GM19467 (cell line): Measurements from ENCODE around the gene DNER.

Experiments
- ATAC-seq: cut with Tn5 transposase; IDR thresholded peaks from one replicate; pipeline ENCODE4 v1.9.1; 2021; ENCODE audit warnings: mild to moderate bottlenecking, moderate library complexity; ENCODE audit not compliant: unreplicated experiment

The DNER gene

GRCh38 chr2:229446350-229446749, 268.0 kb downstream of the DNER start:
- ATAC-seq, result no peak

GRCh38 chr2:229445501-229446211, 268.7 kb downstream of the DNER start:
- ATAC-seq, result no peak

GRCh38 chr2:229445019-229445418, 269.3 kb downstream of the DNER start:
- no peak for ATAC-seq

DNA sequence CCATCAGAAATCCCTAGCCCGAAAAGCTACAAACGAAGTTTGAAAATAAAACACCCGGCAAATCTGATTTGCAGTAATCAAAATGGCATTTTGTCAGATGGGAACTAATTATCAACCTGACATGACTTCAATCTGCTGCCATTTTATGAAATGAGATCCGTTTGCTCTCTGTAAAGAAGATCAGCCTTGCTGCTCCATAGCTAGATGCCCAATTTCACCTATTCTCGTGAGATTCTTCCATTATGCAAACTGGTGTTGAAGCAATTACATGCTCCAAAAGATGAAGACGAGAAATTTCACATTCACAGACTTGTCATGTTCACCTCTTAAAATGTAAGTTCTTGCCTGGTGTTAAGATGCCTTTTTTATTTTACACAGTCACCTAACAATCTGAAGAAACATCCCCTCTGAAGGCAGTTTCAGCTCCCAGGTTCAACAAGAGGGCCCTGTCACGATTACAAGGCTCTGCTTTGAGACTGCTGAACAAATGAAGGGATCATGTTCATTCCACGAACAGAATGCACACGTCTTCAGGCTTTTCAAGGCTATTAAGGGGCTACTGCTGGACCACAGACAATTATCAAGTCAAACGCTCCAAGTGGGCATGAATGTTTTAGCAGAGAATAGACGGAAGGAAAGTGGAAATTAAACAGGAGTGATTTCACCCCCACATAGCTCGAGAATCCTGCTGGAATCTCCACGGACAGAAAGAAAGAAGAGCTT, 270.6 kb downstream of the DNER start:
- ATAC-seq, result no peak

- no peak for ATAC-seq
Measured at GRCh38 chr2:229443141-229443540, 271.2 kb downstream of the DNER start.

DNA sequence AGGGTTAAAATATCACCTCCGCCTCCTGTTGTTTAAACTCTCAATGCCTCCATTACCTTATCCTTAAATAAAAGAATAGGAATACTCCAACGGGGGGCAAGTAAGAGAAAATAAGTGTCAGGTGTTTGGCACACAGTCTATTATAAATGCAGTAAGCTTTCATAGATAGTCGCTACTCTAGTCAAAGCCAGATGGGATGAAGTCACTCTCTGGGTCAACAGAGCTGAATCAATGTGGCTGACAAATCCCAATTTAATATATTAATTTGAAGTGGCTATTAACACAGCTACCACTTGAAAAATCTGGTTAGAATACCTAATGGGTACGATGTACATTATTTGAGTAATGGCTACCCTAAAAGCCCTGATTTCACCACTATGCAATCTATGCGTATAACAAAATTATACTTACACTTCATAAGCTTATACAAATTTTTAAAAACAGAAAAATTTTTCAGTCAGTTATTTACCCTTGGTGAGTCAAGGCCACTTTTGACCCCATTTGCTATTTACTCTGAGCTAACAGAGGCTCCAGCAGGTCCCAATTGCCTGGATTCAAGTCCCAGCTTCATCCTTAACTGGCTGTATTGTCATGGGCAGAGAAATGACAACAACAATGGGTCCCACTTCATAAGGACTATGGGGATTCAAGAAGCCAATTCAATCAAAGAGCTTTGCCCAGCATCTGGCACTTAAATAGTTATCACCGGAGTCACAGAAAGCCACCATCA, 275.8 kb downstream of the DNER start:
- no peak for ATAC-seq

GRCh38 chr2:229437467-229437866, 276.9 kb downstream of the DNER start:
- ATAC-seq, result no peak

GRCh38 chr2:229434187-229434586, 280.2 kb downstream of the DNER start:
- no peak for ATAC-seq

- ATAC-seq, result no peak
Measured at GRCh38 chr2:229433351-229433750, 281.0 kb downstream of the DNER start.

GRCh38 chr2:229431327-229431954, 282.9 kb downstream of the DNER start:
- ATAC-seq, result no peak

DNA sequence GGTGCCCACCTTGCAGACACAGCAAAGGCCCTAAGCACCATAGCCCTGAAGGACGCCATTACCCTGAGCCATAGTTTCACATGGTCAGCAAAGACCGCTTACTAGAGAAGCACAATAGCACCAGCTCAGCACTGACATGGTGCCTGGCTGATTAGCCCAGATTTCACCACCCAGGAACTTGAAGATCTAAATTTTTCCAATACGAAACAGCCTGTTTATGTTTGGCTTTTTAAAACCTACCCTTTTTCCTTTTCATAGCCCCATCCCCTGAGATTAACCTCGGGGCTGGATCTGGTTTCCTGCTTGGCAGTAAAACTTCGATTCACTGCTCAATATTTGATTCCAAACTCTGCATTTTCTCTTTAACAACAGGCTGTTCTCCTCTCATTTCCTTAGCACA, 284.8 kb downstream of the DNER start:
- no peak for ATAC-seq

DNA sequence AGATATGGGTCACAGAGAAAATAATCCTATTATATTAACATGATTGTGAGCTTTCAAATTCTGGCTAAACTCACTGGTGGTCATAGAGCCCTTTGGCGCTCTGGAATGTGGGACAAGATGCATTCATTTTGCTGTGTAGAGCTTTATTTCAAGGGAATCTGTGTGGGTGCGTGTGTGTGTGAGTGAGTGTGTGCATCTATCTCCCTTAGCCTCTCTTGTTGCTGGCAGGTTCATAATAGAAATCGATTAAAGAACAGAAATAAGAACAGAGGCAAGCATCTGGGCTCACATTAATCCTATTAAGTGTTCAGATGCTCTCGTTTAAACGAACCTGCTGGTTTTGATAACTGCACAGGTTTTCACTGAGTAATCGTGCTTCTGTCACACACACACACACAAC, 287.9 kb downstream of the DNER start:
- no peak for ATAC-seq

GRCh38 chr2:229425598-229425997, 288.8 kb downstream of the DNER start:
- ATAC-seq, result no peak

GRCh38 chr2:229422063-229422462, 292.3 kb downstream of the DNER start:
- no peak for ATAC-seq

GRCh38 chr2:229419158-229419557, 295.2 kb downstream of the DNER start:
- ATAC-seq, result no peak

- no peak for ATAC-seq
Measured at GRCh38 chr2:229417916-229418315, 296.4 kb downstream of the DNER start.

GRCh38 chr2:229417176-229417575, 297.2 kb downstream of the DNER start:
- no peak for ATAC-seq

DNA sequence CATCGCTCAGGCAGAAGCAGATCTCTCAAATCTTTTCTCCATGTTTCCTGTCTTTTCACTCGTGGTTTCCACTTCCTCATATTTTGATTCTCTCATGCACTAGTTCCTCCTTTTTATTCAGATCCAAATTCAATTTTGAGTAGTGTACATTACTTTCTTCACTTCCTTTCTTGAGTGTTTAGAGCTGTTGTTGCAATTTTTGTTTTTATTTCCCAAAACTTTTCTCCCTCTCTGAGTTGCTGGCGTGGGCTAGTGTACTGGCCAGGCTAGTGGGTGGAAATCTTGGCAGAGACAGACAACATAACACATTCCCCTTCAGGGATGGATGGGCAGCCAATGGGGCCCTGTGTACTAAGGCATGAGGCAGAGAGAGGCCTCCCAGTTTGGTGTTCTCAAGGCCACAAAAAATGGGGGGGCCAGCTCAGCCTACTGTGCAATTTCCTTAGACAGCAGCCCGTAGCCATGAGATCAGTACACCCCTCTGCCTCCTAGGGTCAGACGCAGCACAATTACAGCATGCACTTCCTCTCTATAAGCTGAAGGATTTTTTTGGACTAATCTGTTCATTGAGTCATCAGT, 298.1 kb downstream of the DNER start:
- no peak for ATAC-seq

DNA sequence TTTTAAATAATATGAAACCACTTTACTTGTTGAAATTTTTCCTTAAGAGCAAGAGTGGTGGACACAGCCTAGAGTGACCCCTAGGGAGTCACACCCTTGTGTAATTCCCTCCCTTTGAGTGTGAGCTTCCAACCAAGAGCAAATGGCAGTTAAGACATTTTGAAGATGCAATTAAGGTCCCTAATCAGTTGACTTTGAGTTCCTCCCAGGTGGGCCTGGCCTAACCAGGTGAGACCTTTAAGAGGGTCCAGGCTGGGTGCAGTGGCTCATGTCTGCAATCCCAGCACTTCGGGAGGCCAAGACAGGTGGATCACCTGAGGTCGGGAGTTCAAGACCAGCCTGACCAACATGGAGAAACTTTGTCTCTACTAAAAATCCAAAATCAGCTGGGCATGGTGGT, 299.7 kb downstream of the DNER start:
- no peak for ATAC-seq

DNA sequence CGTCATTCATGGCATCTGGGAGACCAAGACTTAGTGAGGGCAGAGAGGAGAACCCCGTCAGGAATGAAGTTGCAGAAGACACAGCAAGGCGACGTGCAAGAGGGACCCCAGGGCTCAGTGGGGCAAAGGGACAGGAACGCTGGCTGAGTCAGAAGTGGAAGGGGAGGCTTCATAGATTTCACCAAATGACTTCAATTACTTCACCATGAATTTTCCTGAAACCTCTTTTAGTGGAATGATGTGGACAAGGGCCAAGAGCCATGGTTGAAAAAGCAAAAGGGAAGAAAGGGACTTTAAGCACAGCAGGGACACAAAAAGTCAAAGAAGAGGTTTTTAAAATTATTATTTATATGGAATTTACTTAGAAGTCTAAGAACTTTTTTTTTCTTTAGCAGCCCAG, 301.7 kb downstream of the DNER start:
- ATAC-seq, result no peak

GRCh38 chr2:229410946-229411345, 303.4 kb downstream of the DNER start:
- ATAC-seq, result no peak
